Heart left ventricle (tissue), 16 donors: ENCODE measurements around the gene NUP54. TPM values are rescaled to one million over a fixed set of nuclear protein-coding genes. Genes with fewer than 3 reads are reported as not detected.
A peak's percentile ranks its signal among the peaks of the same experiment; 100 is the strongest.

Experiments
- ATAC-seq, 4 donors: fragments of 200-7000 bp; cut with Tn5 transposase; one replicate each; pipeline ENCODE4 v1.9.1; 2020 to 2022; ENCODE audit warnings: moderate library complexity in 4 of 4, mild to moderate bottlenecking in 3 of 4, moderate number of reproducible peaks in 1 of 4
- DNase-seq, 5 donors: peaks; one replicate each; pipeline ENCODE4 v3.0.0-alpha.2; 2020
- H3K27ac ChIP-seq, 12 donors: fragments of 200-600 bp; sonication (generic) in 4 of 12; one replicate each; pipeline versions ENCODE4 v1.5.0 to v1.8.0; 2016 to 2022; ENCODE audit warnings: mild to moderate bottlenecking in 2 of 12
- H3K27me3 ChIP-seq, 9 donors: fragments of 200-600 bp; sonication (generic) in 2 of 9; one replicate each; pipeline versions ENCODE4 v1.5.1 to v1.8.0; 2016 to 2022; ENCODE audit warnings: mild to moderate bottlenecking in 3 of 9
- H3K36me3 ChIP-seq, 9 donors: fragments of 200-600 bp; sonication (generic) in 2 of 9; one replicate each; pipeline versions ENCODE4 v1.5.0 to v1.8.0; 2018 to 2022; ENCODE audit warnings: mild to moderate bottlenecking in 2 of 9
- H3K4me1 ChIP-seq, 12 donors: fragments of 200-600 bp; sonication (generic) in 4 of 12; one replicate each; pipeline versions ENCODE4 v1.5.0 to v1.8.0; 2016 to 2022; ENCODE audit warnings: mild to moderate bottlenecking in 3 of 12
- H3K4me3 ChIP-seq, 12 donors: fragments of 200-600 bp; sonication (generic) in 4 of 12; one replicate each; pipeline versions ENCODE4 v1.5.0 to v1.8.0; 2017 to 2022; ENCODE audit warnings: mild to moderate bottlenecking in 9 of 12, moderate library complexity in 4 of 12
- H3K9me3 ChIP-seq, 12 donors: fragments of 200-600 bp; sonication (generic) in 4 of 12; one replicate each; pipeline versions ENCODE4 v1.5.0 to v1.8.0; 2016 to 2022; ENCODE audit warnings: mild to moderate bottlenecking in 1 of 12
- POLR2A ChIP-seq, 2 donors: fragments of 450-650 bp; IDR thresholded peaks; one replicate each; pipeline ENCODE4 v1.6.1; 2017; ENCODE audit warnings: antibody characterized with exemption in 2 of 2, mild to moderate bottlenecking in 2 of 2, moderate library complexity in 2 of 2
- WGBS, 4 donors: extraction: QIAGEN DNeasy Blood & Tissue Kit in 2 of 4; methylation state at CpG; one replicate each; pipeline versions ENCODE4 v1.1.5 to v1.1.7; 2013 to 2018; 5-methylcytosine and 5-hydroxymethylcytosine counted together
- intact Hi-C, 10 donors: fragments of 100-400 bp; cut with DNase I; formaldehyde crosslinking; loops; one replicate each; pipeline versions ENCODE4 v1.11.1 to v1.14.2; 2022
- polyA plus RNA-seq, 2 donors: library from polyadenylated mRNA; stranded (reverse); fragments of 200-250 nt; gene quantifications; one replicate each; pipeline ENCODE4 v1.2.3, GENCODE V29; 2013
- total RNA-seq, 9 donors: library from RNA; depleted of rRNA in 2 of 9; stranded (reverse); fragments of >200 nt in 2 of 9; fragmentation: NEBNext Ultra II Directional in 3 of 9; extraction: Animal tissue kit (Norgen Biotek cat#: 25700) in 3 of 9; gene quantifications; one replicate each; pipeline versions ENCODE4 v1.1.0 to v1.2.4, GENCODE V29; 2016 to 2023
- TF ChIP-seq, protein P1 (sequence below), 12 donors: fragments of 200-600 bp; sonication (generic) in 4 of 12; IDR thresholded peaks; one replicate each; pipeline versions ENCODE4 v1.5.0 to v1.8.0; 2018 to 2022; ENCODE audit warnings: antibody characterized with exemption in 12 of 12, mild to moderate bottlenecking in 5 of 12
- donor health status: ischemic (EF 13 %, LVEDD 7.1; RV severe dilation, severe dysfunction).
- donor health status: healthy with polysubstance abuse.
- donor health status: DM: no; HTN: yes; CAD: no.
- donor health status: DM: no; HTN: no; CAD: no.
- donor health status: ischemic (EF 25% LVEDD 6.9; RV normal size, moderate dysfunction).
- donor health status: ischemic (EF 25% LVEDD 5.7; RV mildly dilated, moderate dysfunction).
- donor health status: healthy.
- donor health status: DM: yes; HTN: yes; CAD: no.
- donor health status: ischemic (EF 35%, LVEDD 5.7; RV mildly dilated, moderate dysfunction).
- donor health status: nonischemic (EF 11% LVEDD 7.7; RV severe dilation, severe dysfunction).
- donor health status: DM: yes; HTN: yes; CAD: no.
- donor health status: PGD.
- donor health status: ischemic (EF 29% LVEDD 5.4; RV normal size, mild dysfunction).
- donor health status: nonischemic (EF 23%, LVEDD 6.1; RV moderate dilation, normal function).

The NUP54 gene
- total and polyA plus RNA-seq, 11 donors: 10.7 to 26.7 (median 17.3) TPM

DNA sequence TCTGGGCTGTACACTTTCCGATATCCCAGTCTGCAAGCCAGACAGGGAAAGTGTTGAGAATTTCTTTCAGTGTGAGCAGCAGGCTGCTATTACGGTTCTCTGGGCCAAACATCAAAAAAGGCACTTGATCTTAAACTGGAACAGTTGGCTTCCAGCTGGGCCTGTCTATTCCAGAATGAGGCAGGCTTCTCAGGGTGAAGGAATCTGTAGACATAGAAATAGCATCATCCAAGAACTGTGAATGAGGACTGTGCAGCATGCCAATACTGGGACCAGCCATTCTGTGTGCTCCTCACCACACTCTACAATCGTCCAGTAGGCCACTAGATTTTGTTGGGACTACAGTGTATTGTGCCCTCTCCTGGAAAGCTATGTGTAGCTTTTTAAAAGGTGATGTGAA lies 42.5 kb downstream of the NUP54 start:
- TF ChIP-seq POLR2A (IDR thresholded peaks at IDR 0.05): no peak
- TF ChIP-seq, protein P1, sequence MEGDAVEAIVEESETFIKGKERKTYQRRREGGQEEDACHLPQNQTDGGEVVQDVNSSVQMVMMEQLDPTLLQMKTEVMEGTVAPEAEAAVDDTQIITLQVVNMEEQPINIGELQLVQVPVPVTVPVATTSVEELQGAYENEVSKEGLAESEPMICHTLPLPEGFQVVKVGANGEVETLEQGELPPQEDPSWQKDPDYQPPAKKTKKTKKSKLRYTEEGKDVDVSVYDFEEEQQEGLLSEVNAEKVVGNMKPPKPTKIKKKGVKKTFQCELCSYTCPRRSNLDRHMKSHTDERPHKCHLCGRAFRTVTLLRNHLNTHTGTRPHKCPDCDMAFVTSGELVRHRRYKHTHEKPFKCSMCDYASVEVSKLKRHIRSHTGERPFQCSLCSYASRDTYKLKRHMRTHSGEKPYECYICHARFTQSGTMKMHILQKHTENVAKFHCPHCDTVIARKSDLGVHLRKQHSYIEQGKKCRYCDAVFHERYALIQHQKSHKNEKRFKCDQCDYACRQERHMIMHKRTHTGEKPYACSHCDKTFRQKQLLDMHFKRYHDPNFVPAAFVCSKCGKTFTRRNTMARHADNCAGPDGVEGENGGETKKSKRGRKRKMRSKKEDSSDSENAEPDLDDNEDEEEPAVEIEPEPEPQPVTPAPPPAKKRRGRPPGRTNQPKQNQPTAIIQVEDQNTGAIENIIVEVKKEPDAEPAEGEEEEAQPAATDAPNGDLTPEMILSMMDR (IDR thresholded peaks at IDR 0.05): peak in 2 of 12 donors; percentile 9 to 20
- peak; percentile 65 to 84 (median 76) for ATAC-seq
- Histone ChIP-seq H3K27ac (no peak overlapping the region), H3K4me1 (peaks cover 0 to 5% (median 0%) of the 10 kb centered on the region in 12 donors), H3K36me3 (no peaks in the 10 kb centered on the region), H3K4me3 (no peak overlapping the region), H3K9me3 (no peaks in the 10 kb centered on the region), H3K27me3 (no peaks in the 10 kb centered on the region)
- DNase-seq: peak in 1 of 5 donors; percentile 15
- WGBS, 4 donors: 30 to 47% (median 39%) methylated on average over 2 to 3 of the region's 3 CpGs
- intact Hi-C loops: no loop called here

GRCh38 chr4:76096076-76096475 lies 52.1 kb downstream of the NUP54 start:
- H3K36me3 ChIP-seq: no peaks in the 10 kb centered on the region
- TF ChIP-seq, protein P1 (IDR thresholded peaks at IDR 0.05): no peak
- no peak for TF ChIP-seq POLR2A (IDR thresholded peaks at IDR 0.05)
- H3K4me3 ChIP-seq: no peak overlapping the region
- ATAC-seq (no peak), DNase-seq (no peak)
- no peaks in the 10 kb centered on the region for H3K27me3 ChIP-seq
- H3K9me3 ChIP-seq: peaks cover 0 to 4% (median 0%) of the 10 kb centered on the region in 12 donors
- peaks cover 0 to 5% (median 0%) of the 10 kb centered on the region in 12 donors for H3K4me1 ChIP-seq
- H3K27ac ChIP-seq: no peak overlapping the region
- 95 to 98% (median 97%) methylated on average over 3 of the region's 3 CpGs for WGBS, 4 donors
- intact Hi-C loops: no loop called here

DNA sequence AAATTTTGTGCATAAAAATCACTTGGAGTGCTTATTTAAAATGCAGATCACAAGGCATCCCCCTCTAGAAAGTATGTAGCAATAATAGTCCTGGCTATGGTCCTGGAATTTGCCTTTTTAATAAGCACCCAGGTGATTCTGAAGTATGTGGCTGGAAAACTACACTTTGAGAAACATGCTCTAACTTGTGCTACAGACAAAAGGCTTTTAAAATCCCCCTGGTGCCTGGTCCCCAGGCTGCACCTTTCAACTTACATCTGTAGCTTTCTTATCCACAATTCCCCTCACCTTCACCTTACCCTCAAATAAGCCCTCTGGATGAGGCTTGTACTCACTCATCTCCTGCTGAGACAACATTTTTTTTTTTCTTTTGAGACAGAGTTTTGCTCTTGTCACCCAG lies 52.6 kb downstream of the NUP54 start:
- no peak overlapping the region for H3K27ac ChIP-seq
- H3K4me3 ChIP-seq: no peak overlapping the region
- no peaks in the 10 kb centered on the region for H3K27me3 ChIP-seq
- ATAC-seq: no peak
- peaks cover 0 to 6% (median 4%) of the 10 kb centered on the region in 12 donors for H3K4me1 ChIP-seq
- no peak for TF ChIP-seq POLR2A (IDR thresholded peaks at IDR 0.05)
- TF ChIP-seq, protein P1 (IDR thresholded peaks at IDR 0.05): no peak
- intact Hi-C loops: no loop called here
- H3K9me3 ChIP-seq: peaks cover 0 to 4% (median 0%) of the 10 kb centered on the region in 12 donors
- H3K36me3 ChIP-seq: no peaks in the 10 kb centered on the region
- DNase-seq: no peak

DNA sequence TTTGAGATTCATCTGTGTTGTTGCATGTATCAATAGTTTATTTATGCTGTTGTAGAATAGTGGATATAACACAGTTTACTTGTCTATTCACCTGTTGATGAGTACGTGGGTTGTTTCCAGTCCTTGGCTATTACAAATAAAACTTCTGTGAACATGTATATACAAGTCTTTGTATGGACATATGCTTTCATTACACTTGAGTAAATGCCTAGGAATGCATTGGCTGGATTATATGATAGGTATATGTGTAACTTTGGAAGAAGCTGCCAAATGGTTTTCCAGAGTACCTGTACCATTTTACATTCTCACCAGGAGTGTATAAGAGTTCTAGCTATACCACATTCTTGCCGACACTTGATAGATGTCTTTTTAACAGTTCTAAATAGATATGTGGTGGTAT lies 57.1 kb downstream of the NUP54 start:
- Histone ChIP-seq H3K36me3 (no peaks in the 10 kb centered on the region), H3K4me3 (no peak overlapping the region), H3K27ac (no peak overlapping the region), H3K27me3 (no peaks in the 10 kb centered on the region), H3K9me3 (peaks cover 0 to 4% (median 0%) of the 10 kb centered on the region in 12 donors), H3K4me1 (peaks cover 0 to 22% (median 17%) of the 10 kb centered on the region in 12 donors)
- ATAC-seq: no peak
- TF ChIP-seq POLR2A (IDR thresholded peaks at IDR 0.05): no peak
- TF ChIP-seq, protein P1 (IDR thresholded peaks at IDR 0.05): no peak
- WGBS, 4 donors: 66 to 84% (median 83%) methylated on average over 2 of the region's 2 CpGs
- intact Hi-C loops: no loop called here
- DNase-seq: no peak
